Heart left ventricle (tissue), 16 donors: ENCODE results near the gene TGFB2. TPM values are rescaled to one million over a fixed set of nuclear protein-coding genes. Genes with fewer than 3 reads are reported as not detected.
A peak's percentile ranks its signal among the peaks of the same experiment; 100 is the strongest.

Experiments
- ATAC-seq, 4 donors: fragments of 200-7000 bp; cut with Tn5 transposase; one replicate each; pipeline ENCODE4 v1.9.1; 2020 to 2022; ENCODE audit warnings: moderate library complexity in 4 of 4, mild to moderate bottlenecking in 3 of 4, moderate number of reproducible peaks in 1 of 4
- DNase-seq, 5 donors: peaks; one replicate each; pipeline ENCODE4 v3.0.0-alpha.2; 2020
- H3K27ac ChIP-seq, 12 donors: fragments of 200-600 bp; sonication (generic) in 4 of 12; one replicate each; pipeline versions ENCODE4 v1.5.0 to v1.8.0; 2016 to 2022; ENCODE audit warnings: mild to moderate bottlenecking in 2 of 12
- H3K27me3 ChIP-seq, 9 donors: fragments of 200-600 bp; sonication (generic) in 2 of 9; one replicate each; pipeline versions ENCODE4 v1.5.1 to v1.8.0; 2016 to 2022; ENCODE audit warnings: mild to moderate bottlenecking in 3 of 9
- H3K36me3 ChIP-seq, 9 donors: fragments of 200-600 bp; sonication (generic) in 2 of 9; one replicate each; pipeline versions ENCODE4 v1.5.0 to v1.8.0; 2018 to 2022; ENCODE audit warnings: mild to moderate bottlenecking in 2 of 9
- H3K4me1 ChIP-seq, 12 donors: fragments of 200-600 bp; sonication (generic) in 4 of 12; one replicate each; pipeline versions ENCODE4 v1.5.0 to v1.8.0; 2016 to 2022; ENCODE audit warnings: mild to moderate bottlenecking in 3 of 12
- H3K4me3 ChIP-seq, 12 donors: fragments of 200-600 bp; sonication (generic) in 4 of 12; one replicate each; pipeline versions ENCODE4 v1.5.0 to v1.8.0; 2017 to 2022; ENCODE audit warnings: mild to moderate bottlenecking in 9 of 12, moderate library complexity in 4 of 12
- H3K9me3 ChIP-seq, 12 donors: fragments of 200-600 bp; sonication (generic) in 4 of 12; one replicate each; pipeline versions ENCODE4 v1.5.0 to v1.8.0; 2016 to 2022; ENCODE audit warnings: mild to moderate bottlenecking in 1 of 12
- CTCF ChIP-seq, 12 donors: fragments of 200-600 bp; sonication (generic) in 4 of 12; IDR thresholded peaks; one replicate each; pipeline versions ENCODE4 v1.5.0 to v1.8.0; 2018 to 2022; ENCODE audit warnings: antibody characterized with exemption in 12 of 12, mild to moderate bottlenecking in 5 of 12
- POLR2A ChIP-seq, 2 donors: fragments of 450-650 bp; IDR thresholded peaks; one replicate each; pipeline ENCODE4 v1.6.1; 2017; ENCODE audit warnings: antibody characterized with exemption in 2 of 2, mild to moderate bottlenecking in 2 of 2, moderate library complexity in 2 of 2
- WGBS, 4 donors: extraction: QIAGEN DNeasy Blood & Tissue Kit in 2 of 4; methylation state at CpG; one replicate each; pipeline versions ENCODE4 v1.1.5 to v1.1.7; 2013 to 2018; 5-methylcytosine and 5-hydroxymethylcytosine counted together
- intact Hi-C, 10 donors: fragments of 100-400 bp; cut with DNase I; formaldehyde crosslinking; loops; one replicate each; pipeline versions ENCODE4 v1.11.1 to v1.14.2; 2022
- polyA plus RNA-seq, 2 donors: library from polyadenylated mRNA; stranded (reverse); fragments of 200-250 nt; gene quantifications; one replicate each; pipeline ENCODE4 v1.2.3, GENCODE V29; 2013
- total RNA-seq, 9 donors: library from RNA; depleted of rRNA in 2 of 9; stranded (reverse); fragments of >200 nt in 2 of 9; fragmentation: NEBNext Ultra II Directional in 3 of 9; extraction: Animal tissue kit (Norgen Biotek cat#: 25700) in 3 of 9; gene quantifications; one replicate each; pipeline versions ENCODE4 v1.1.0 to v1.2.4, GENCODE V29; 2016 to 2023
- donor health status: ischemic (EF 13 %, LVEDD 7.1; RV severe dilation, severe dysfunction).
- donor health status: healthy with polysubstance abuse.
- donor health status: DM: no; HTN: yes; CAD: no.
- donor health status: DM: no; HTN: no; CAD: no.
- donor health status: ischemic (EF 25% LVEDD 6.9; RV normal size, moderate dysfunction).
- donor health status: ischemic (EF 25% LVEDD 5.7; RV mildly dilated, moderate dysfunction).
- donor health status: healthy.
- donor health status: DM: yes; HTN: yes; CAD: no.
- donor health status: ischemic (EF 35%, LVEDD 5.7; RV mildly dilated, moderate dysfunction).
- donor health status: nonischemic (EF 11% LVEDD 7.7; RV severe dilation, severe dysfunction).
- donor health status: DM: yes; HTN: yes; CAD: no.
- donor health status: PGD.
- donor health status: ischemic (EF 29% LVEDD 5.4; RV normal size, mild dysfunction).
- donor health status: nonischemic (EF 23%, LVEDD 6.1; RV moderate dilation, normal function).

Gene TGFB2
- total and polyA plus RNA-seq, 11 donors = 0.76 to 23.6 (median 5.5) TPM

- Histone ChIP-seq H3K9me3 (no peaks in the 10 kb centered on the region), H3K4me3 (peak overlapping the region in 8 of 12 donors; percentile 3 to 29 (median 10)), H3K36me3 (no peaks in the 10 kb centered on the region), H3K27me3 (no peaks in the 10 kb centered on the region), H3K4me1 (peaks cover 5 to 78% (median 61%) of the 10 kb centered on the region in 12 donors), H3K27ac (peak overlapping the region; percentile 68 to 94 (median 79))
- ATAC-seq = peak in 3 of 4 donors; percentile 66 to 76 (median 66)
- intact Hi-C loops = loop anchor here in 5 of 10 donors (2.0 to 10.0 kb wide), 4 partner anchors 13 to 119 kb away; partner anchors contain the start of gene TGFB2 (in 4 of the 5)
- 49 to 61% (median 51%) methylated on average over 14 of the region's 14 CpGs for WGBS, 4 donors
- TF ChIP-seq CTCF (IDR thresholded peaks at IDR 0.05) (no peak), POLR2A (IDR thresholded peaks at IDR 0.05) (no peak)
- DNase-seq = peak; percentile 54 to 74 (median 72)
Measured at GRCh38 chr1:218463194-218464156, 118.3 kb downstream of the TGFB2 start.

- Histone ChIP-seq H3K36me3 (no peaks in the 10 kb centered on the region), H3K4me3 (no peak overlapping the region), H3K27me3 (no peaks in the 10 kb centered on the region), H3K4me1 (peaks cover 5 to 69% (median 50%) of the 10 kb centered on the region in 12 donors), H3K27ac (peak overlapping the region in 5 of 12 donors; percentile 16 to 94 (median 72)), H3K9me3 (no peaks in the 10 kb centered on the region)
- no peak for DNase-seq
- ATAC-seq = no peak
- no peak for TF ChIP-seq CTCF (IDR thresholded peaks at IDR 0.05)
- no peak for TF ChIP-seq POLR2A (IDR thresholded peaks at IDR 0.05)
- 94 to 99% (median 97%) methylated on average over 2 of the region's 2 CpGs for WGBS, 4 donors
- intact Hi-C loops = loop anchor here in 5 of 10 donors (5.0 to 10.0 kb wide), 4 partner anchors 100 to 707 kb away; partner anchors contain the start of genes TGFB2 (in 4 of the 5) and LYPLAL1 (in 1 of the 5)
Measured at GRCh38 chr1:218464871-218465270, 119.7 kb downstream of the TGFB2 start.

- Histone ChIP-seq H3K36me3 (no peaks in the 10 kb centered on the region), H3K4me3 (no peak overlapping the region), H3K4me1 (peaks cover 2 to 58% (median 40%) of the 10 kb centered on the region in 12 donors), H3K27me3 (no peaks in the 10 kb centered on the region), H3K9me3 (no peaks in the 10 kb centered on the region), H3K27ac (peak overlapping the region in 11 of 12 donors; percentile 3 to 72 (median 34))
- DNase-seq (peak in 1 of 5 donors; percentile 18), ATAC-seq (peak in 1 of 4 donors; percentile 39)
- 30 to 51% (median 37%) methylated on average over 6 of the region's 6 CpGs for WGBS, 4 donors
- intact Hi-C loops = loop anchor here in 4 of 10 donors (5.0 to 10.0 kb wide), 3 partner anchors 102 to 706 kb away; partner anchors contain the start of genes TGFB2 (in 2 of the 4) and LYPLAL1 (in 1 of the 4)
- TF ChIP-seq CTCF (IDR thresholded peaks at IDR 0.05) (no peak), POLR2A (IDR thresholded peaks at IDR 0.05) (no peak)
Measured at GRCh38 chr1:218466341-218467010, 121.3 kb downstream of the TGFB2 start.
